T47D (cell line): ENCODE measurements around the gene GRAP2.
A peak's percentile ranks its signal among the peaks of the same experiment; 100 is the strongest.
"Not testable (repeated sequence)": the region's sequence is repeated elsewhere in the genome, so short reads cannot be mapped to it uniquely, and the experiment has no call there.

Experiments
- DNase-seq, 2 experiments: peaks; one replicate each; pipeline versions ENCODE4 v3.0.0 to v3.0.0-alpha.2; 2011 to 2012; ENCODE audit warnings: low read depth in 1 of 2, low spot score in 1 of 2
- JUND ChIP-seq: IDR thresholded peaks from 2 replicates; pipeline ENCODE4 v1.6.1; 2012; ENCODE audit warnings: low read depth
- in situ Hi-C: cut with HindIII; loops from 2 replicates; pipeline ENCODE4 v1.10.0; 2016; ENCODE audit warnings: low sequenced_read_pairs, low pct_unique_long_range_greater_than_20kb

GRAP2 gene

DNA sequence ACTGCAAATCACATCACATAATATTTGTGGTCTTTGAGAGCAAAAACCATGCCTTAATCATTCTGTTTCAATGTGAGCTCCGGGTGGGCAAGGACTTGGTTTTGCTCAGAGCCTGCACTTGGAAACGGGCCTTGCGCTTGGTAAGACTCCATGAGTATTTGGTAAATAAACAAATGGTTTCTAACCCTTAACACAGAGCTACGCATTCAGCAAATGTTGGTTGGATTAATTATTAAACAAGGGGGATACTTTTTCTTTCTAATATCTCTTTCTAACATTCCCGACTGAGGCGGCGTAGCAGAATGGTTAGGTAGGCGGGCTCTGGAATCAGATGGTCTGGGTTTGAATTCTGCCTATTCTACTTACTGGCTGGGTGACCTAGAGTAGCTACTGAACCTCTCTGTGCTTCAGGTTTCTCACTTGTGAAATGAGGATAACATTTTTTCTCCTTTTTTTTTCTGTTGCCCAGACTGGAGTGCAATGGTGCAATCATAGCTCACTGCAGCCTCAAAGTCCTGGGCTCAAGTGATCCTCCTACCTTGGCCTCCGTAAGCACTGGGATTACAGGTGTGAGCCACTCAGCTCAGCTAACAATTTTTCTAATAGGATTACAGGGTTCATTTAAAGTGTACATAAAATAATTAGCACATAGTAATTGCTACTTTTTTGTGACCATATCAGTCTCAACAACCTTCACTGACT is 90.4 kb downstream of the GRAP2 start:
- DNase-seq, result no peak
- TF ChIP-seq JUND, result no peak
- in situ Hi-C loops, result no loop called here

DNA sequence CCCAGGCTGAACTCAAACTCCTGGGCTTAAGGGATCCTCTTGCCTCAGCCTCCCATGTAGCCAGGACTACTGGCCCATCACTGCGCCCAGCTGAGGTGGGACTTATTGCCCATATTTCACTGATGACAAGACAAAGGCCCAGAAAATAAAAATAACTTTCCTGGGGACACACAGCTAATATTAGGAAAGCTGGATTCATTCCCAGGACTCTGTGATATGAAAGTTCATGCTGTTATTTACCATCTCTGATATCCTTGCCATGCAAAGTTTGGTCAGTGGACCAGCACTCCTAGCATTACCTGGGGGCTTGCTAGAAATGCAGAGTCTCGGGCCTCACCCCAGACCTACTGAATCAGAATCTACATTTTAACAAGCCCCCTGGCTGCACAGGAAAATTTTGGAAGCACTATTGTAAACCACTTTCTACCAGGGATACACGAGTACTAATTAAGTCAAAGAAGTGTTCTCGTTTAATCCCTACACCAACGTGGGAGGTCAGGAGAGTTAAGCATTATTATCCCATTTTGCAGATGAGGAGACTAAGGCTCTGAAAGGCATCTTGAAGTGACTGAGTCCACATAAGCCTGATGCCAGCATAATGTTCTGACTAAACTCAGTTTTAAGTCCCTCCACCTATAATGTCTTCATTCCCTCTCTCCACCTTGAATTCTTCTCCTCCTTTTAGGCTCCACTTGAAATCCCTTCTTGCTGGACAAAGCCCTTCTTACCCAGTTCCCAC is 91.4 kb downstream of the GRAP2 start:
- in situ Hi-C loops, result no loop called here
- DNase-seq, result no peak
- TF ChIP-seq JUND, result no peak

DNA sequence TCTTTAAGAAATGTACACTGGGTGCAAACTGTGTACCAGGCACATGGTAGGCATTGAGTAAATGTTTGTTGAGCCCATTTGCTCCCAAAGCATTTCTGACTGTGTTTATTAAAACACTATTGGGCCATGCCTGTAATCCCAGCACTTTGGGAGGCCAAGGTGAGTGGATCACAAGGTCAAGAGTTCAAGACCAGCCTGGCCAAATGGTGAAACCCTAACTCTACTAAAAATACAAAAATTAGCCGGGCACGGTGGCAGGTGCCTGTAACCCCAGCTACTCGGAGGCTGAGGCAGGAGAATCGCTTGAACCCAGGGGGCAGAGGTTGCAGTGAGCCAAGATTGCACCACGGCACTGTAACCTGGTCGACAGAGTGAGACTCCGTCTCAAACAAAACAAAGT is 92.0 kb downstream of the GRAP2 start:
- DNase-seq, in situ Hi-C loops: not testable (repeated sequence)

DNA sequence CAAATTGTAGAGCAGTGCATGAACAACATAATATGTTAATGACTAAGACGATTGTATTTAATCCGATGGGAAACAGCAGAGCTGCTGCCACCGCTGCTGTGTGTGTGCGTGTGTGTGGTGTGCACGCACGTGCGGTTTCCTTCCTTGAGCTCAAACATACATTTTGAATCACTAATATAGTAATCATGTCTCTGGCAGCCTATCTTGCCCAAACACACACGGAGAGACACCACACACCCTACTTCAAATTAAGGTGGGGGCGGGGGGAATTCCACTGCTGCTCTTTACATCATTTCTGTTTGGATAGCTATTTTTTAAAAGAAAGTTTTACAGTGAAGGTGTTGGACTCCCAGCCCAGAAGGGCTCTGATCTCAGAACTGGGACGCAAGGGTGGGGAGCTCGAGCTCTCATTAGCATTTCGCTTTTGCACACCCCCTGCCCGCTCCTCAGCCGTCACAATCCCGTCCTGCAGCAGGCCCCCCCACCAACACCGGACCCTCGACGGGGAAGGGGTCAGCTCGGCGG is 93.2 kb downstream of the GRAP2 start:
- in situ Hi-C loops, result no loop called here
- no peak for DNase-seq
- no peak for TF ChIP-seq JUND

DNA sequence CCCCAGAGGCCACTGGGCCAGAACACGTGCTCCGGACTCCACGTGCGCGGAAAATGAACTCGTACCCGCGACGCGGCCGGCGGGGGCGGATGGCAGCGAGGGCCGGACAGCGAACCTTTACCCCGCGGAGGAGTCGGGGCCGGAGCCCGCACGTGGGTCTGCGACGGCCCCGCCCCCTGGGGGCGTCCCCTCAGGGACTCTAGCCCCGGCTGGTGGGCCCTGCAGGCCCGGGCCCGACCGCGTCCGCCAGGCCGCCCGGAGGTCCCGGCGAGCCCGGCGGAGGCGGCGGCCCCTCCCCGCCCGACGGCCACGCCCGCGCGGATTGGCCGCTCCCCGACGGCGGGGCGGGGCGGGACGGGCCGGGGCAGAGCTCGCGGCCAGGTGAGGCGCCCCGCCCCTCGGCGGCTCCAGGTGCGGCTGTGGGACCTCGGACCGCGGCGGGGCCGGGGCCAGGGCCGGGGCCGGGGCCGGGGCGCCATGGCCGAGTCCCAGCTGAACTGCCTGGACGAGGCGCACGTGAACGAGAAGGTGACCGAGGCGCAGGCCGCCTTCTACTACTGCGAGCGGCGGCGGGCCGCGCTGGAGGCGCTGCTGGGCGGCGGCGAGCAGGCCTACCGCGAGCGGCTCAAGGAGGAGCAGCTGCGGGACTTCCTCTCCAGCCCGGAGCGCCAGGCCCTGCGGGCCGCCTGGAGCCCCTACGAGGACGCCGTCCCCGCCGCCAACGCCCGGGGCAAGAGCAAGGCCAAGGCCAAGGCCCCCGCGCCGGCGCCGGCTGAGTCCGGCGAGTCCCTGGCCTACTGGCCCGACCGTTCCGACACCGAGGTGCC is 93.9 kb downstream of the GRAP2 start, which contains the start of gene FAM83F:
TSS of gene FAM83F (plus strand) at position 389 of the 827 bp plus-strand sequence. CDS start at position 478, 89 bp downstream.
- in situ Hi-C loops, result no loop called here
- DNase-seq, result peak; percentile 74 to 93
- no peak for TF ChIP-seq JUND

DNA sequence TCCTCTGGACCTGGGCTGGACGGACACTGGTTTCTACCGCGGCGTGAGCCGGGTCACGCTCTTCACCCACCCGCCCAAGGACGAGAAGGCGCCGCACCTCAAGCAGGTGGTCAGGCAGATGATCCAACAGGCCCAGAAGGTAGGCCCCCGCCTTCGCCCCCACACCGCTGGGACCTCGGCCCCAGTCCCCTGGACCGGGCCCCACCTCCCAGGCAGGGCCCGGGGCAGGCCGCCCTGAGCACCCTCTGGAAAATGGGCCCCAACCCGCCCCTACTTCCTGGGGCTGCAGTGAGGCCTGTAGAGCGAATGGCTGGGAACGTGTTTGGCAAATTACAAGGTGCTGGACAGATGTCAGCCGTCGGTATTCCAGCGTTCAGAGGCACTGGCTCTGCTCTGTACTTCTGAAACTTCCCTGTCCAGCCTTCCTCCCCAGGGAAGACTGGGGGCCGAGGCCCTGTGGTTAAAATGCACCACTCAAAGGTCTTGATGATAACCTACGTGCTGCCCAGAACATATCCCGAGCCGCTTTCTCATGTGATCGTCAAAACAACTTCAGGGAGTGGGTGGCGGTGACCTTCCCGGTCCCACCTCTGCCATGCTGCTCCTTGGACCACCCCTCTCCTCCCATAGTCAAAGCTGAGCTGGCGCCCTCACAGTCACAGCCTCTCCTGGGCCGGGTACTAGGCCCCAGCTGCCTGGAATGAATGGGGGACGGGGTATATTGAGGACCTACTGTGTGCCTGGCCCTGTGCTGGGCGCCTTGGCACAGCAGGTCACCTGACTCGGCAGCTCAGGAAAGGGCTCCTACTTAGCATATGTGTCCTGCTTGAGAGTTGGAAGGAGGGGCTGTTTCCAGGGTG is 94.7 kb downstream of the GRAP2 start:
- no peak for DNase-seq
- in situ Hi-C loops, result no loop called here
- no peak for TF ChIP-seq JUND

DNA sequence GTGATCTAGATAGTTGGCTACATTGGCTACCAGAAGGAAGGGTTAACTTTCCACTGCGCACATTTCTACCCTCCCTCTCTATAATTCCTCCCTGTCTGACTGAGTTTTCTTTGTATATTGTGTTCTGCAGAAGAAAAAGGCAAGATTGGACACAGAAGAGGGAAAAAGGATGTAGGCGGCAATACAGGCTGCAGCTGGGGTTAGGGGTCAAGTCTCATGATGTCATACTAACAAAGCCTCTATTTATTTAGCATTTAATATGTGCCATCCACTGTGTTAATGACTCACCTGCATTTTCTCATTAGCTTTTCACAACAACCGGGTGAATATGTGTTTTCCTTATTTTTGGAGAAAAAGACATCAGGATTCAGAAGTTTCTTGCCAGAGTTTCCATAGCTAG is 95.8 kb downstream of the GRAP2 start:
- DNase-seq, result no peak
- no peak for TF ChIP-seq JUND
- in situ Hi-C loops, result no loop called here

DNA sequence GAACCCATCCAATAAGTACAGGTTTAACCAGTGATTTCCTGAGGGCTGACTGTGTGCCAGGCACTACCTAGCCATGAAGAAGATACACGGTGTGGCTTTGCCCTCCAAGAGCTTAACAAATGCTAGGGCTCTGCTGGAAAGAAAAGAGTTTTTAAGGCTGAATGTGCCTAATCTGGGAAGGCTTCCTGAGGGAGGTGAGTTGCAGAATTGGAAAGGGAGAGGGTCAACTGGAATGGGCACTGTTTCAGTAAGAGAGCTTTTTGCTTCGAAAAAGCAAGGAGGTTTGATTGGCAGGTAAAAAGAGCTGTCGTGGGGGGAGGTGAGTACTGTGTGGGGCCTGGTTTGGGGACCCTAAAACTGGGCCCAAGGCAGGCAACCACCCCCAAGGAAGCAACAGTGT is 96.5 kb downstream of the GRAP2 start:
- in situ Hi-C loops, result no loop called here
- DNase-seq, result no peak
- TF ChIP-seq JUND, result no peak

DNA sequence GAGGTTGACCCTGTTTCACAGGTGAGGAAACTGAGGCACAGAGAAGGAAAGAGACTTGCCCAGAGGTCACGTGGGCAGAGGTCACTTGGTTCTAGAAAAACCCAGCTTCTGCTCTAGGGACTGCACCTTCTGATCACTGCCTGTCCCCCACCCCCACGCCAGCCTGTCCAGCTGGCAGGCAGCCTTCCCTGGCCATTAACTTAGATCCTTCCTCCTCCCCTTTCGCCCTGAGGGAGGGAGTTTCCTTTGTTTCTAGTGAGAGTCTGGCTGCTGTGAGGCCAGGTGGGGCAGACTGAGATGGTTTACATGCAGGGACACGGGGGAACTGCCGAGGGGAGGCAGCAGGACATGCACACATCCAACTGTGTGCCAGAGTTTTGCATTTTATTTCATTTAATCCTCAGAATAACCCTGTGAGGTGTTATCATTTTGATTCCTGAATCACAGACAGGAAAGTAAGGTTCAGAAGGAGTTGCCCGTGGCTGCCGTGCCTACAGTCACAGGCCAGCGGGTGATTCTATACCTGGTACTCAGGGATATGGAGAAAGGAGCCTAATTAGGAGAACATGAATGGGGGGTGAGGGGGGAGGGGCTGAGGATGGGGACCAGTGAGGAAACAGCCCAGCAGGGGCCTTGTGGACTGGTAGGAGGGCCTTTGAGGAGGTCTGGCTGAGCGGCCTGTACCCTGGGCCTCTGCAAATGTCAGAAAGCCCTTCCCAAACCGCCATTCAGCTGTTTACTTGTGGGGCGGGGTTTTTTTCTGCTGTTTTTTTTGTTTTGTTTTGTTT is 97.2 kb downstream of the GRAP2 start:
- in situ Hi-C loops, result no loop called here
- TF ChIP-seq JUND, result no peak
- peak; percentile 30 to 55 for DNase-seq

DNA sequence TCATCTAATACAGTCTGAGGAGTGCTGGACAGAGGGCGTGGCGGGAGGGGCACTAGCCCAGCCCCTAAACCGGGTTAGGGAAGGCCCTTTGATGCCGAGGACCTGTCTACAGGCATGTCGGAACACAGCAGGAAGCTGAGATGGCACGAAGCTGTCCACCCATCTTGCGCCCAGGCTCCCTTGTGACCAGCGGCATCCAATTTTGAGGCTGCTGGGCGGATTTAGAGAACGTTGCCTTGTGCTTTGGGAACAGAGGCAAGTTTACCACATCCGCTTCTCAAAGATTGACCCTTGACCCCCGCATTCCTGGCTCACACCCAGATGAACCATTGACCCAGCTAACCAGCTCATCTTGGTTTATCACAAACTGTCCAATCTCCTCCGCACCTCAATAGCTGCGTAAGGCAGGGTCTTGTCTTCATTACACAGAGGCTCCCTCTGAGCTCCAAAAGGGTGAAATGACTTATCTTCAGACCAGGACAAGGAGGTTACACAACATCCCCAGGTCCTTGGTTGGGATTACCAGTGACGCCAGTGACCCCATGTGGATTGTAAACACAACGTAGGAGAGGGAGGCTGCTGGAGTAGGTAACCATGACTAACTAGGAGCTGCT is 98.4 kb downstream of the GRAP2 start:
- DNase-seq, result no peak
- no peak for TF ChIP-seq JUND
- in situ Hi-C loops, result no loop called here

DNA sequence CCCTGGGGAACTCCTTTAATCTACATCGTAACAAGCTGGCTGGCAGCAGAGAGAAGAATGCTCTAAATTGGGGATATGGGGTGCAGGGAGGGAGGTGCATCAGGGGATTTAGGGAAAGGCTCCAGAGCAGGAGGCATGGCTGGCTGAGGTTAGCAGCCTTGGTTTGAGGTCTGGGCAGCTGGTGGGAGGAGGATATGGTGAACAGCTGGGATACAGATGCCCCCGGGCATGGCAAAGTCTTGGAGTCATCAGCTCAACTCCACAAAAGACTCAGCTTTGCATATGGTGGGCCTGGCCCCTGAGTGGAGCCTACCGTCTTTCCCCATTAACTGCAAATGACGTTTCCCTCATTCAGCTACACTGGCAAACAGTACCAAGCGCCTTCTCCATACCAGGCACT is 99.3 kb downstream of the GRAP2 start:
- in situ Hi-C loops, result no loop called here
- no peak for TF ChIP-seq JUND
- DNase-seq, result no peak
